Measurements from ENCODE around the gene COPRS.
"Not testable (repeated sequence)": the region's sequence is repeated elsewhere in the genome, so short reads cannot be mapped to it uniquely, and the experiment has no call there.

Gene COPRS

GRCh38 chr17:31809876-31810275 is 49.2 kb downstream of the COPRS start:
- in situ Hi-C loops (cut with MboI; ENCODE audit: low sequenced_read_pairs): not testable (repeated sequence)

GRCh38 chr17:31808521-31809050 is 50.5 kb downstream of the COPRS start:
- in situ Hi-C loops (cut with MboI; ENCODE audit: low sequenced_read_pairs): no loop called here

- in situ Hi-C loops (cut with MboI; ENCODE audit: low sequenced_read_pairs): no loop called here
Observed at GRCh38 chr17:31807846-31808245, 51.2 kb downstream of the COPRS start.

GRCh38 chr17:31806921-31807320 is 52.1 kb downstream of the COPRS start:
- in situ Hi-C loops (cut with MboI; ENCODE audit: low sequenced_read_pairs): no loop called here

GRCh38 chr17:31803494-31804213 is 55.4 kb downstream of the COPRS start:
- in situ Hi-C loops (cut with MboI; ENCODE audit: low sequenced_read_pairs): no loop called here

GRCh38 chr17:31802502-31802901 is 56.5 kb downstream of the COPRS start:
- in situ Hi-C loops (cut with MboI; ENCODE audit: low sequenced_read_pairs): no loop called here
